Liver (tissue), 9 donors: ENCODE measurements around the gene GJB2. TPM values are rescaled to one million over a fixed set of nuclear protein-coding genes. Genes with fewer than 3 reads are reported as not detected.

ENCODE experiments used
- DNase-seq: peaks from one replicate; pipeline ENCODE4 v3.0.0-alpha.2; 2017; ENCODE audit warnings: low spot score
- H3K27ac ChIP-seq, 2 donors: one replicate each; pipeline ENCODE4 v1.7.0; 2013; ENCODE audit warnings: inconsistent platforms in 2 of 2, low read length in 2 of 2, control low read depth in 1 of 2, low read depth in 1 of 2, mild to moderate bottlenecking in 1 of 2
- H3K27me3 ChIP-seq, 4 donors: one replicate each; pipeline versions ENCODE4 v1.6.1 to v1.7.0; 2013; ENCODE audit warnings: low read length in 3 of 4, inconsistent platforms in 1 of 4, mild to moderate bottlenecking in 1 of 4, moderate library complexity in 1 of 4; ENCODE audit not compliant: control insufficient read depth in 4 of 4, insufficient read depth in 4 of 4
- H3K36me3 ChIP-seq, 4 donors: one replicate each; pipeline versions ENCODE4 v1.6.1 to v1.7.0; 2013; ENCODE audit warnings: low read length in 3 of 4, mild to moderate bottlenecking in 3 of 4, low read depth in 1 of 4, moderate library complexity in 1 of 4; ENCODE audit not compliant: control insufficient read depth in 4 of 4, insufficient read depth in 3 of 4
- H3K4me1 ChIP-seq, 4 donors: one replicate each; pipeline versions ENCODE4 v1.6.1 to v1.7.0; 2013; ENCODE audit warnings: low read length in 3 of 4, mild to moderate bottlenecking in 3 of 4, moderate library complexity in 1 of 4; ENCODE audit not compliant: control insufficient read depth in 4 of 4, insufficient read depth in 4 of 4
- H3K4me3 ChIP-seq, 3 donors: one replicate each; pipeline versions ENCODE4 v1.6.1 to v1.7.0; 2013; ENCODE audit warnings: low read length in 3 of 3, control low read depth in 1 of 3, low read depth in 1 of 3, mild to moderate bottlenecking in 1 of 3
- H3K9ac ChIP-seq, 2 donors: one replicate each; pipeline ENCODE4 v1.7.0; 2013; ENCODE audit warnings: low read length in 2 of 2, mild to moderate bottlenecking in 2 of 2, moderate library complexity in 2 of 2, control low read depth in 1 of 2, low read depth in 1 of 2
- H3K9me3 ChIP-seq, 4 donors: one replicate each; pipeline versions ENCODE4 v1.6.1 to v1.7.0; 2013; ENCODE audit warnings: low read length in 3 of 4; ENCODE audit not compliant: control insufficient read depth in 4 of 4
- EGR1 ChIP-seq, 2 donors: IDR thresholded peaks; 2 replicates each; pipeline ENCODE4 v1.6.1; 2016 to 2018; ENCODE audit warnings: antibody characterized with exemption in 2 of 2, low read depth in 2 of 2
- FOXA1 ChIP-seq: IDR thresholded peaks from 2 replicates; pipeline ENCODE4 v1.6.1; 2016; ENCODE audit warnings: antibody characterized with exemption
- FOXA2 ChIP-seq: IDR thresholded peaks from 2 replicates; pipeline ENCODE4 v1.6.1; 2016; ENCODE audit warnings: antibody characterized with exemption
- GABPA ChIP-seq, 2 donors: IDR thresholded peaks in 1 of 2; conservative IDR thresholded peaks in 1 of 2; 2 replicates each; pipeline ENCODE4 v1.6.1; 2016; ENCODE audit warnings: antibody characterized with exemption in 2 of 2, mild to moderate bottlenecking in 1 of 2, moderate library complexity in 1 of 2
- HNF4A ChIP-seq, 2 donors: conservative IDR thresholded peaks; 2 replicates each; pipeline ENCODE4 v1.6.1; 2016; ENCODE audit warnings: antibody characterized with exemption in 2 of 2, mild to moderate bottlenecking in 2 of 2
- JUND ChIP-seq, 2 donors: IDR thresholded peaks; 2 replicates each; pipeline ENCODE4 v1.6.1; 2016; ENCODE audit warnings: antibody characterized with exemption in 2 of 2
- MAX ChIP-seq: IDR thresholded peaks from 2 replicates; pipeline ENCODE4 v1.6.1; 2016; ENCODE audit warnings: antibody characterized with exemption
- NR2F2 ChIP-seq: IDR thresholded peaks from 2 replicates; pipeline ENCODE4 v1.6.1; 2016; ENCODE audit warnings: antibody characterized with exemption
- RXRA ChIP-seq, 2 donors: IDR thresholded peaks; 2 replicates each; pipeline ENCODE4 v1.6.1; 2017 to 2018; ENCODE audit warnings: antibody characterized with exemption in 2 of 2, mild to moderate bottlenecking in 1 of 2
- SP1 ChIP-seq: IDR thresholded peaks from 2 replicates; pipeline ENCODE4 v1.6.1; 2018; ENCODE audit warnings: antibody characterized with exemption, mild to moderate bottlenecking
- TAF1 ChIP-seq: conservative IDR thresholded peaks from 2 replicates; pipeline ENCODE4 v1.6.1; 2016; ENCODE audit warnings: antibody characterized with exemption, mild to moderate bottlenecking
- YY1 ChIP-seq: IDR thresholded peaks from 2 replicates; pipeline ENCODE4 v1.6.1; 2016; ENCODE audit warnings: antibody characterized with exemption, mild to moderate bottlenecking
- WGBS: extraction: QIAGEN DNeasy Blood & Tissue Kit; methylation state at CpG from one replicate; pipeline ENCODE4 v1.1.7; 2013; 5-methylcytosine and 5-hydroxymethylcytosine counted together
- polyA plus RNA-seq, 2 donors: library from polyadenylated mRNA; stranded (reverse) in 1 of 2; unstranded in 1 of 2; fragments of 200-250 nt in 1 of 2; fragments of >200 nt in 1 of 2; fragmentation: Nextera tagmentation in 1 of 2; extraction: Ambion mirVana in 1 of 2; gene quantifications; one replicate each; pipeline versions ENCODE4 v1.2.1 to v1.2.3, GENCODE V29; 2013 to 2015
- total RNA-seq, 2 donors: library from RNA; depleted of rRNA; stranded (reverse); fragments of >200 nt; gene quantifications; one replicate each; pipeline ENCODE4 v1.2.3, GENCODE V29; 2014
- TF ChIP-seq, protein P1 (sequence below): IDR thresholded peaks from 2 replicates; pipeline ENCODE4 v1.6.1; 2016; ENCODE audit warnings: antibody characterized with exemption
- TF ChIP-seq, protein P2 (sequence below): IDR thresholded peaks from 2 replicates; pipeline ENCODE4 v1.6.1; 2016; ENCODE audit warnings: antibody characterized with exemption, mild to moderate bottlenecking
- donor health status: healthy.
- donor health status: healthy.
- donor health status: healthy.
- donor health status: healthy.
- donor health status: healthy.

Gene GJB2
- total and polyA plus RNA-seq, 4 donors, result 8.0 to 50.1 (median 20.6) TPM

DNA sequence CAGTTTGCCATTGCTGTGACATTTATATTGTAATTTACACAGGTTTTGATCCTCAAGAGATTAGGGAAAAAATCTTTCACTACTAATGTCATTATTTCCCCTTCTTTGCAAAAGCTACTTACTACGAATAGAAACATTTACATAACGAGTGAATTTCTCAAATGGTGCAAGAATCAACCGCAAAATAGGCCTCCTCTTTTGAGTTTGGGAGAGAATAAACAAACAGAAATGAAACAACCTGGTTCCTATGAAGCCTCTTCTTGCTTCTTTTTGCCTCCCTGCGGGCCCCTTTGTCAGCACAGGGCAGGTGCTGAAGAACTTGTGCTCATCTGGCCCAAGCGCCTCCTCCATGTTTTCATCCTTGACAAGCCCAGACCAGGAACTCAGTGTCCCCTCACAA lies 21.8 kb downstream of the GJB2 start:
- Histone ChIP-seq H3K36me3 (no peaks in the 10 kb centered on the region), H3K9ac (no peak overlapping the region), H3K9me3 (no peaks in the 10 kb centered on the region), H3K4me1 (peaks cover 0 to 5% (median 0%) of the 10 kb centered on the region in 4 donors), H3K27ac (no peak overlapping the region), H3K4me3 (no peak overlapping the region), H3K27me3 (no peaks in the 10 kb centered on the region)
- no peak for DNase-seq
- WGBS, result 92% methylated on average over 5 of the region's 5 CpGs
- TF ChIP-seq JUND (IDR thresholded peaks at IDR 0.05), result no peak
- TF ChIP-seq FOXA1, result no peak

GRCh38 chr13:20168396-20168795 lies 24.3 kb downstream of the GJB2 start:
- 41% methylated on average over 7 of the region's 7 CpGs for WGBS
- no peak for DNase-seq
- Histone ChIP-seq H3K4me3 (no peak overlapping the region), H3K9ac (no peak overlapping the region), H3K4me1 (peaks cover 0 to 2% (median 0%) of the 10 kb centered on the region in 4 donors), H3K27me3 (no peaks in the 10 kb centered on the region), H3K9me3 (no peaks in the 10 kb centered on the region), H3K27ac (no peak overlapping the region), H3K36me3 (no peaks in the 10 kb centered on the region)
- TF ChIP-seq, protein P1, sequence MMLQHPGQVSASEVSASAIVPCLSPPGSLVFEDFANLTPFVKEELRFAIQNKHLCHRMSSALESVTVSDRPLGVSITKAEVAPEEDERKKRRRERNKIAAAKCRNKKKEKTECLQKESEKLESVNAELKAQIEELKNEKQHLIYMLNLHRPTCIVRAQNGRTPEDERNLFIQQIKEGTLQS, result no peak
- TF ChIP-seq JUND (IDR thresholded peaks at IDR 0.05) (no peak), NR2F2 (no peak), GABPA (IDR thresholded peaks at IDR 0.05 in 1 of 2, conservative IDR thresholded peaks at IDR 0.05 in 1 of 2) (no peak), SP1 (no peak), YY1 (no peak), EGR1 (IDR thresholded peaks at IDR 0.05; ENCODE audit: low read depth in 2 of 2) (no peak), HNF4A (conservative IDR thresholded peaks at IDR 0.05) (no peak), TAF1 (no peak), FOXA2 (no peak), RXRA (IDR thresholded peaks at IDR 0.05) (no peak), MAX (no peak)
- TF ChIP-seq, protein P2, sequence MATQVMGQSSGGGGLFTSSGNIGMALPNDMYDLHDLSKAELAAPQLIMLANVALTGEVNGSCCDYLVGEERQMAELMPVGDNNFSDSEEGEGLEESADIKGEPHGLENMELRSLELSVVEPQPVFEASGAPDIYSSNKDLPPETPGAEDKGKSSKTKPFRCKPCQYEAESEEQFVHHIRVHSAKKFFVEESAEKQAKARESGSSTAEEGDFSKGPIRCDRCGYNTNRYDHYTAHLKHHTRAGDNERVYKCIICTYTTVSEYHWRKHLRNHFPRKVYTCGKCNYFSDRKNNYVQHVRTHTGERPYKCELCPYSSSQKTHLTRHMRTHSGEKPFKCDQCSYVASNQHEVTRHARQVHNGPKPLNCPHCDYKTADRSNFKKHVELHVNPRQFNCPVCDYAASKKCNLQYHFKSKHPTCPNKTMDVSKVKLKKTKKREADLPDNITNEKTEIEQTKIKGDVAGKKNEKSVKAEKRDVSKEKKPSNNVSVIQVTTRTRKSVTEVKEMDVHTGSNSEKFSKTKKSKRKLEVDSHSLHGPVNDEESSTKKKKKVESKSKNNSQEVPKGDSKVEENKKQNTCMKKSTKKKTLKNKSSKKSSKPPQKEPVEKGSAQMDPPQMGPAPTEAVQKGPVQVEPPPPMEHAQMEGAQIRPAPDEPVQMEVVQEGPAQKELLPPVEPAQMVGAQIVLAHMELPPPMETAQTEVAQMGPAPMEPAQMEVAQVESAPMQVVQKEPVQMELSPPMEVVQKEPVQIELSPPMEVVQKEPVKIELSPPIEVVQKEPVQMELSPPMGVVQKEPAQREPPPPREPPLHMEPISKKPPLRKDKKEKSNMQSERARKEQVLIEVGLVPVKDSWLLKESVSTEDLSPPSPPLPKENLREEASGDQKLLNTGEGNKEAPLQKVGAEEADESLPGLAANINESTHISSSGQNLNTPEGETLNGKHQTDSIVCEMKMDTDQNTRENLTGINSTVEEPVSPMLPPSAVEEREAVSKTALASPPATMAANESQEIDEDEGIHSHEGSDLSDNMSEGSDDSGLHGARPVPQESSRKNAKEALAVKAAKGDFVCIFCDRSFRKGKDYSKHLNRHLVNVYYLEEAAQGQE, result no peak

DNA sequence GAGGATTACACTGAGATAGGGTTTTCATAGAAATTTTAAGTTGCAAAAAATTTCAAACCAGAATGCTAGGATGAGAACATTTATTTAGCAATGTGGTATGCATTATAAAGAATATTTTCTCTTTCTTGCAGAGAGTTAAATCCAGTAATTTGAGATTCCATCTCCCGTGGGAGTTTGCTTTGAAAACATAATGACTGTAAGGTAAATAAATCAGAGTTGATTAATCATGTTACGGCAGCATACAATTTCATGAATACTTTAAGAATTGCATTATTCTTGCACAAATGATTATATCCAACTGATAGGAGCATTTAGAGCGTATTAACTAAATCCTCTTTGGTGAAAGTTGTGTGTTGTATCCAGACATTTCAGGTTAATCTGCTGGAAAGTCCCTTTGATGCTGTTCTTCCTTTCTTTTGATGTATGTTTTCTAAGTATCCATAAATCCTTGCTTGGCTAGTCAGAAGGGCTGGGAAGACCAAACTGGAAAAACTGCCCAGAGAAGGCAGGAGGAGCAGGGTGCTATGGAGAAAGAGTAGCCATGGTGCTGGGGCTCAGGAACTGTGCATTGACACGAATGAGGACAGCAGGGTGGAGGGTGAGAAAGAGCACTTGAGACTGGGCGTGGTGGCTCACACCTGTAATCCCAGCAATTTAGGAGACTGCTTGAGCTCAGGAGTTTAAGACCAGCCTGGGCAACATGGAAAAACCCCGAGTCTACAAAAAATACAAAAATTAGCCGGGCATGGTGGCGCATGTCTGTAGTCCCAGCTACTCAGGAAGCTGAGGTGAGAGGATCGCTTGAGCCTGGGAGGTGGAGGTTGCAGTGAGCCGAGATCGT lies 27.1 kb downstream of the GJB2 start:
- H3K27ac ChIP-seq, result no peak overlapping the region
- no peak for DNase-seq
- H3K4me3 ChIP-seq, result no peak overlapping the region
- no peaks in the 10 kb centered on the region for H3K9me3 ChIP-seq
- no peaks in the 10 kb centered on the region for H3K27me3 ChIP-seq
- peaks cover 0 to 12% (median 8%) of the 10 kb centered on the region in 4 donors for H3K4me1 ChIP-seq
- no peaks in the 10 kb centered on the region for H3K36me3 ChIP-seq
- TF ChIP-seq RXRA (IDR thresholded peaks at IDR 0.05) (no peak), GABPA (IDR thresholded peaks at IDR 0.05 in 1 of 2, conservative IDR thresholded peaks at IDR 0.05 in 1 of 2) (no peak), HNF4A (conservative IDR thresholded peaks at IDR 0.05) (no peak), TAF1 (no peak), NR2F2 (no peak)
- TF ChIP-seq, protein P1, result no peak
- 84% methylated on average over 11 of the region's 11 CpGs for WGBS
- H3K9ac ChIP-seq, result no peak overlapping the region
